PC-3 (cell line): ENCODE results near the gene C15orf39.

Source experiments
- CTCF ChIP-seq: fragments of 300-600 bp; sonication (generic); conservative IDR thresholded peaks from 2 replicates; pipeline ENCODE4 v1.5.1; 2017; ENCODE audit warnings: antibody characterized with exemption, low read depth, mild to moderate bottlenecking, low read length
- EZH2phosphoT487 ChIP-seq: fragments of 300-600 bp; sonication (generic); IDR thresholded peaks from 2 replicates; pipeline ENCODE4 v1.6.1; 2018; ENCODE audit warnings: mild to moderate bottlenecking, antibody characterized with exemption, low read length, borderline replicate concordance

- TF ChIP-seq EZH2phosphoT487, result no peak
- TF ChIP-seq CTCF, result no peak
These were observed 35.8 kb downstream of the C15orf39 start for GRCh38 chr15:75237316-75237982.
